ENCODE measurements around the gene GPR141.

- no peak for TF ChIP-seq POLR2A (IDR thresholded peaks at IDR 0.05; ENCODE audit: low read length)
- TF ChIP-seq GATA1 (IDR thresholded peaks at IDR 0.05; ENCODE audit: low read depth, low read length), result no peak
Measured at GRCh38 chr7:37690206-37690605, 6.6 kb downstream of the GPR141 start.

Measured in erythroblast (primary cell).